Stimulated activated CD8-positive, alpha-beta memory T cell treated with anti-CD3 and anti-CD28 coated beads, Interleukin-15, amount 100 ng/mL, for 24 hours (primary cell): ENCODE results near the gene RALGDS.
"Not testable (repeated sequence)": the region's sequence is repeated elsewhere in the genome, so short reads cannot be mapped to it uniquely, and the experiment has no call there.

Source experiments
- DNase-seq: peaks from one replicate; pipeline ENCODE4 v3.0.0-alpha.2; 2020; ENCODE audit warnings: low read depth

RALGDS gene

DNA sequence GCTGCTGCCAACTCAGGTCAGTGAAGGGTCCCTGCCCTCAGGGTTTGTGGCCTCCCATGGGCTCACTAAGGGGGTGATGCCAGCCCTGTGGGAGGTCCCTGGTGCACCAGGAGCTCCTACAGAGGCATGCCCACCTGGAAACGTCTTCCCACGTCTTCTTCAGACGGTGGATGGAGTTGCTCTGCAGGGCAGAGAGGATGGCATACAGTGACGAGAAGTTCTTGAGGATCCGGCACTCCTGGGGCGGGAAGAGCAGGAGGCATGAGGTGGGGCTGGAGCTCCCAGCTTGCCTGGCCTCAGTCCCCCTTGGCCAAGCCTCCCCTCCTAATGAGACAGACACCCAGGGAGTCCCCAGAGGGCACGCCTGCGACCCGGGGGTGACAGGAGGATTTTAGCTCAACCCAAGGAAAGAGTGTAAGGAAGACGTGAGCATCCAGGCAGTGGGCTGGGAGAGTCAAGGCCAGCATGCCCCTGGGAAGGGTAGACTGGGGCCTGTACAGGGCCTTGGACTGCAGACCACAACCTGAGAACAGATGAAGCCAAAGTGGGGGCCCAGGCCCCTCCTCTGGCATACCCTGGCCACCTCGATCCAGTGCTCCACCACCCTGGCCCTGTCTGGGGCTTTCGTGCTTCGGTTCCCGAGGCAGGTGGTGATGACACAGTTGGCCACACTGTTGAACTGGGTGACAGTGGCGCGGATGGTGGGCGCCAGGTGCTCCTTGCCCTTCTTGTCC, 14.4 kb downstream of the RALGDS start:
- no peak for DNase-seq

GRCh38 chr9:133105461-133105770, 15.6 kb downstream of the RALGDS start:
- no peak for DNase-seq

DNA sequence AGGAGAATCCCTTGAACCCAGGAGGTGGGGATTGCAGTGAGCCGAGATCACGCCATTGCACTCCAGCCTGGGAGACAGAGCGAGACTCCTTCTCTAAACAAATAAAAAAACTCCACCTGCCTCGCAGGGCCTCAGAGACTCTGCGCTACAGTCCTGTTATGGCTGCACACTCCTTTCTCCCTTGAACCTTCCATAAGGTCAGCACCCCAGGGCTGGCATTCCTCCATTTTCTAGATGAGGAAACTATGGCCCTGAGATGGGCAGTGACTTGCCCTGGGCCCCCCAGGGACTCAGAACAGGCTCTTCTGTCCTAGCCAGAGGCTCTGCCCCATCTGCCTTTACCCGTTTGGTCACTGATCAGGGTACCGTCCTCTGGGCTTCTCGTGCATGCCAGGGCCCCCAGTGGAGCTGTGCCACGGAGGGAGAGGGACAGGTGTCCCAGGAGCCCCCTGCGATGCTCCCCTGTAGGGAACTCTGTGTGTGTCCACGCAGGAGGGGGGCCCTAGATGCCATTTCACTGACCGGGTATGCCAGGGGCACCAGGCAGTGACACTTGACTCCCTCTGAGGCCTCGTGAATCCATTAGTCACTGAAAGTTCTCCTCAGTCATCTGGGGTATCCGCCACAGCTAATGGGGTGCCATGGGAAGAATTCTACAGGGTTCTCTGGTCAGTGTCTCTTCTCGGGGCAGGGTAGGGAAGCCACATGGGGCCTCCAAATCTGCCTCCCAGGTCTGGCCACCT, 16.2 kb downstream of the RALGDS start:
- no peak for DNase-seq

DNA sequence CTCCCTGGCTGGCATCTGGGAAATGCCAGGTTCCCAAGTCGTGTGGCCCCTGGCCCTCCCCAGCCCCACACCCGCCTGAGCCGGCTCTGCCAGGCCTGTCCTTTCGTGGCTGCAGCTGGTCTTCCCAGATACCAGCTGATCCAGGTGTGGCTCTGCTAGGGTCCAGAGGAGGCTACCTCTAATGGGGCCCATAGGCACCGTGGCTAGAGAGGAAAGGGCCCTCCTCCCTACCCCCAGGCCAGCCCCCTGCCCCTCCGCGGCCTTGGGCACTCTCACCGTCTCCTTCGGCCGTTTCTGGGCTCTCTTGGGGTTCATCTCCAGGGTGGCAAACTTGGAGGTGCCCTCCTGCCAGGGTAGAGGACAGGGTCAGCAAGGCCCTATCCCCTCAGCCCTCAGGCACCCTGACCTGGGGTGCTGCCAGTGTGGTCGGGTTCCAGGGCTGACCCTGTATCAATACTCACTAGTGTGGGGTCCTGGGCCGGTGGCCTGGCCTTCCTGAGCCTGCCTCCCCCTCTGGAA, 17.0 kb downstream of the RALGDS start:
- no peak for DNase-seq

DNA sequence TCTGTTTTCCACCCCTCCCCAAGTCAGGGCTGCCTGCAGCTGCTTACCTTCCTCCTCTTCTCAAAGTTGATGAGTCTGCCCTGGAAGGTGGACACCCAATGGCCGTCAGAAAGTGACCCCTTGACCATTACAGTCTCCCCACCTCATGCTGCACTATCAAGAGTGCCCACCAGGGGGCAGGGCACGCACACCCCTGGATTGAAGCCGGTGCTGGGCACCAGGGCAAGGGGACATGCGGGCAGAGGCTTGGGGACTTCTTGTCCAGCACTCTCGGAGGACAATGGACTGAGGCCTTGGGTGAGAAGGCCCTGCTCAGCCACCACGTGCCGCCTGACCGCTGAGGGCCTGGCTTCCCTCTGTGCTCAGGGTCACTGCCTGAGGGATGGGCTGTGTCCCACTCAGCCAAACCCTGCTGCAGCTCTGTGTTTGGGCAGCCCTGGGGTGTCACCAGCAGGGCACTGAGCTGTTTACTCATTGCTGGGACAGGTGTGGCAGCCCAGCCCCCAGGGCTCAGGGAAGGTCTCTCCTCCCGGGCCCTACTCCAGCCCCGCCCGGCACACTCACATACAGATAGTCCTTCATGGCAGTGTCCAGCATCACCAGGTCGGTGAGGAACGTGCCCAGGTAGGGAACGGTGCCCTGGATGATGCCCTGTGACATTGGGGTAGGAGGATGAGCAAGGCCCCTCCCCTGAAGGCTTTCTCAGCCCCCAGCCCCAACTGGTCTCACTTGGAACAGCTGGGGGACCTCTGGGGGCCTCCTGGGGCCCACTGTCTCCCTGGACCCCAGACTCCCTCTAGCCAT, 17.7 kb downstream of the RALGDS start:
- DNase-seq = no peak

GRCh38 chr9:133102190-133103021, 18.6 kb downstream of the RALGDS start:
- DNase-seq = no peak

DNA sequence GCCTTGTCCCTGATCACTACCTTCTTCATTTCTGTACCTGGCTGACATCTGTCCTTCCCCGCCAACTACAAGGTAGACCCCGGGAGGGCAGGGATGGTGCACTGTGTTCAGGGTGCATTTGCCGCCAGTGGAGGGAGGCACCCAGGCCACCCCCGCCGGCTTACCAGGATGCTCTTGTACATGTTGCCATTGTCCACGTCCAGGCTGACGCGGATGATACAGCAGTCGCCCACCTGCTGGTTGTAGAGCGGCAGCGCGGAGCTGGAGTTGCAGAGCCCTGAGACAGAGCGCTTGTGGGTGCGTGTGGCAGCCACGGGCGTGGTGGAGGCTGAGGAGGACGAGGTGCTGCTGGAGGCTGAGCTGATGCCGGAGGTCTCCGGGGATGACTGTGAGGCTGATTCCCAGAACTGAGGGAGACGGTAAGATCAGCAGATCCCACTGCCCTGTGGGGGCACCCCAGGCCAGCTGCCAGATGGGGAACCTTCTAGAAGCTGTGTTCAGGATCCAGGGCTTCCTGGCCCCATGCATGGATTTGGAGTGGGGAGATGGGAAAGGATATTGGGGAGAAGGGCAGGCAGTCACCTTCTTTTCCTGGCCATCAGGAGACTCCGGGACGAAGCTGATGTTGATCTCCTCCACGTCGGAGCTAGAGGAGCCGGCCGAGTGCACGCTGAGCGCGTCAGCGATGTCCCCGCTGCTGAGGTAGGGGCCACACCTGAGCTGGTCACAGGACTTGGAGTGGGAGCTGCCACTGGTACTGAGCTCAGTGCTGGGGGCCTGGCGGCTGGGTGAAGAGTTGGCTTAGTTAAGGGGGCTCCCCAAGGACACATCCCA, 19.5 kb downstream of the RALGDS start:
- DNase-seq = no peak

DNA sequence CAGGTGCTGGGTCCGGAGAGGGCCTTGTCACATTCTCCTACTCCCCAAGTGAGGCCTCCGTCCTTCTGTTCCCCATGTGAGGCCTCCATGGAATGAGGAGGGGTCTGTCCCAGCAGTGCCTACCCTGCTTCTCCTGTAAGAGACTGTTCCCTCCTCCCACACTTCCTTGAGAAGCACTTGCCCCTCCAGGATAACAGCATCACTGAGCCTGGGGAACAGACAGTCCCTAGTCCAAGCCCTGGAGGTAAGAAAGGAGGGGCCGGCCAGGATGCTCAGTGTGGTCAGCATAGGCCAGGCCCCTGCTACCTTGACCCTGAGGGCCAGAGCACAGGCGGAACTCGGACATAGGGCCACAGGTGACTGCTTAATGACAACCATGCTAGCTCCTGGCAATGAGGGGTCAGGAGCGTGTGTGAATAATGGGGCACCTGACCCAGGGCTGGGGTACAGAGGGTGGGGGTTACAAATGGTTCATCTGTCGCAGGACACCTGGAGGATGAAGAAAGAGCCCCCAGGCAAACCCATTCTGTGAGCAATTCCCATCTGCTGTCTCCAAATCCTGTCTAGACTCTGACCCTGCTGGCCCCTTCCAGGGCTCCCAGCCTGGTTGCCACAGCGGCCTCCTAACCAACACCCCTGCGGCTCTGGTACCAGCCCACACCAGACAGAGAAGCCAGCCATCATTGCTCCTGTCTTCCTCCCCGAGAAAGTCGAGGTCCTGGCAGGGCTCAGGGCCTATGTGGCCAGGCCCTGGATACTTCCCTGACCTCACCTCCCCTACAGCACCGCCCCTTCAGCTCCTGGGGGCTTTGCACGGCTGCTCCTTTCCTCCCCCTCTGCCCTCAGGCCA, 20.3 kb downstream of the RALGDS start:
- no peak for DNase-seq

DNA sequence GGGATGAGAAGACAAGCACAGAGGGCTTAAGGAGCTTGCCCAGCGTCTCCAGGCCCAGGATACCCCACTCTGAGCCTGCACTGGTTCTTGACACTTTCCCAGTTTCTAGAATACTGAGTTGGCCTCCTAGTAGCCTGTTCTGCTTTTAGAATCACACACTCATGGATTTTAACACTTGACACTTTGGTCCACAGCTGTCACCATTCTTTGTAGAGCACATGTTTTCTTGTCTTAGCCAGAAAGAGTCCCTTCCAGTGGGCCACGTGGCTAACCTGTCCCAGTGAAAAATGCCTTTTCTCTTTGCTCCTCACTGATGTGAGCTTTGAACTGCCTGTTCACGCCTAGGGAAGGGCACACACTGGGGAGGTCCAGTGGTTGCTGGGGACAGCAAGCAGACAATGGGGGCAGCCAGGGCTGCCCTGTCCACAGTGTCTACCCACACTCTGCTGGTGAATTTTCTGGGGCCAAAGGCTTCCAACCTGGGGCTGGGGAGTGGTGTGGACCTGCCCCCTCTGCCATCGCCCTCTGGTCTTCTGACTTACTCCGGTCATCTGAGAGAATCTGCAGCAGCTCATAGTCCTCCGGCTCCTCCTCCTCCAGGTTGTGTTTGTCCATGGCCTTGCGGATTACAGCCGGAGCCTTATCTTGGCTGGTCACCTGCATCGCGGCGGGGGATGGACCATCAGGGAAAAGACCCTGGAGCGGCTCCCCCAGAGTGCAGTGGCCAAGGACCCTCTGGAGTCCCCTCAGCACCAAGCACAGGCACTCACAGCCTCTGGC, 21.1 kb downstream of the RALGDS start:
- DNase-seq = no peak

DNA sequence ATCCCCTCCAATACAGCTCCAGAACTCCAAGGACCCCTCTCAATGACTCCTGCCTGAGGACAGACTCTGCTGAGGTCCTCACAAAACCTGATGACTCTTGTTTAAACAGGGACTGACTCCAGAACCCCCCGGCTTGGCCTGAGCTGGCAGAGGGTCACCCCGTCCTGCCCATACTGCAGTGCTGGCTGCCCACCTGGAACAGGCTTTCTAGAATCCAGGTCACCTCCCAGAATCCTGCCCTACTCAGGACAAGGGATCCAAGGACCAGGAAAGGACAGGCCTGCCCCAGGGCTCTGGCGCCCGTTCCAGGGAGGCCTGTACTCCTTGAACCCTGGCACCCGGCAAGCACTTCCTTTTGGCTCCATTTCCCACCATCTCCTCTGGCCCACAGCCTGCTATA, 22.2 kb downstream of the RALGDS start:
- no peak for DNase-seq

DNA sequence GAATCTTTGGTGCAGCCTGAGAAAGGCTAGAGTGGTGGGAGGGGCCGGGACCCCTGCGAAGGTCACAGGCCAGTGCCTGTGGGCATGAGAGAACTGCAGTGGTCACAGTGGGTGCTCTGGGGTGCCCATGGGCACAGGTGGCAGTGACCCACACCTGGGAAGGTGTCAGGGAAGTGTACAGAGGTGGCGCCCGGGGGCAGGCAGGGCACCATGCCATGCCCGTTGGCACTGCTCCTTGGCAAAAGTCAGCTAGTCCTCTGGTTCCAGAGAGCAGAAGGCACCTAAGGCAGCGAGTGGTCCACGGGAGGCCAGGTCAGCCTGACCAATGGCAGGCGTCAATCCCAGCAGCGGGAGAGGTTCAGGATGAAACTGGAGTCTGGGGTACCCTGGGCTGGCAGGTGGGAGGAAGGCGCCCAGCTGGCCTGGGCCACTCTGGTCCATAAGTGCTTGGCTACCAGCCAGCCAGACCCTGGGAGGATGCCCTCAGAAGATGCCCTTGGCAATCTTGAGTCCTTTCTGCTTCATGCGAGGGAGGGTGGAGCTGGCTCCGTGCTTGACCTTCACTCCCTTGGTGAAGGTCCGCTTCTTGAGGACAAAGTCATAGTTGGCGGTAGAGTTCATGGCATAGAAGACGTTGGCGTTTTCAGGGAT, 22.8 kb downstream of the RALGDS start:
- DNase-seq = no peak

- DNase-seq = no peak
These were observed 26.1 kb downstream of the RALGDS start for GRCh38 chr9:133094842-133095393.

DNA sequence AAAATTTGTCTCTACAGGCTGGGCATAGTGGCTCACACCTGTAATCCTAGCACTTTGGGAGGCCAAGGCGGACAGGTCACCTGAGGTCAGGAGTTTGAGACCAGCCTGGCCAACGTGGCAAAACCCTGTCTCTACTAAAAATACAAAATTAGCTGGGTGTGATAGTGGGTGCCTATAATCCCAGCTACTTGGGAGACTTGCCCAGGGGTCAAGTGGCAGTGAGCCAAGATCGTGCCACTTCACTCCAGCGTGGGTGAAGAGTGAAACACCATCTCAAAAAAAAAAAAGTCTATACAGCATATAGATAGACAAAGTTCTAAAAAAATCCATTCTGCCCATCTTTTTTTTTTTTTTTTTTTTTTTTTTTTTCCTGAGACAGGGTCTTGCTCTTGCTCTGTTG, 26.7 kb downstream of the RALGDS start:
- not testable (repeated sequence) for DNase-seq

- DNase-seq = no peak
These were observed 30.2 kb downstream of the RALGDS start for GRCh38 chr9:133090752-133091385.

GRCh38 chr9:133090187-133090586, 30.9 kb downstream of the RALGDS start:
- no peak for DNase-seq

- no peak for DNase-seq
These were observed 31.8 kb downstream of the RALGDS start for GRCh38 chr9:133089271-133089671.

DNA sequence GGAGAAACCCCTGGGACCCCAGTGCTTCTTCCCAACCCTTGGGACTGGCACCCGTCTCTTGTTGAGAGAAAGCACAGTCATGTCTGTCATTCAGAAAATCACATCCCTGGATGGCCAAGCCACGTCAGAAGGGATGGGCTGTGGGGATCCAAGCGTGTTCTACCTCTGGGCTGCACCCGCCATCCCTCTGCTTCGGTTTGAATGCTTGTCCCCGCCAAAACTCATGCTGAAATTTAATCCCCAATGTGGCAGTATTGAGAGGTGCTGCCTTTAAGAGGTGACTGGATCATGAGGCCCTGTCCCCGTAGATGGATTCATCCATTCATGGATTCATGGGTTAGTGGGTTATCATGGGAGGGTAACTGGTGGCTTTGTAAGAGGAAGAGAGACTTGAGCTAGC, 32.3 kb downstream of the RALGDS start:
- DNase-seq = no peak
